ENCODE data around the gene NTN1. TPM values are rescaled to one million over a fixed set of nuclear protein-coding genes. Genes with fewer than 3 reads are reported as not detected.

NTN1 gene
- total RNA-seq, 5 donors from 2014 or later (not counting 1 experiment from before 2014, with no cell fraction given), result 0.07 to 0.15 (median 0.12) TPM; not detected in 1

GRCh38 chr17:9221147-9221921 is 200.0 kb downstream of the NTN1 start:
- POLR2A ChIA-PET, result no interaction called here
- 86% methylated on average over 22 of the region's 25 CpGs for WGBS (ENCODE audit: insufficient coverage)

DNA sequence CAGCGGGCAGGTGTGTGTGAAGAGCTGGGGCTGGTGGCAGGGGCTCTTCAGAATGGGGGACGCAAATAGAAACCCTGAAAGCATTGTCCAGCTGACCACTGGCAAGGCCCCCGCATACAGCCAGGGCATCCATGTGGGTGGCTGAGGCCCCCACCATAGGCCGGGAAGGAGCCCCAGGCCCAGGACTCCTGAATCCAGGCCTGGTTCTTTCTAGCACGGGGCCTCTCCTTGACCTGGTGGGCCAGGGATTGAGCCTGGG is 200.5 kb downstream of the NTN1 start:
- Mint-ChIP-seq H3K27me3 (no peaks in the 10 kb centered on the region), H3K4me3 (no peak overlapping the region), H3K9me3 (peaks cover 0 to 4% (median 3%) of the 10 kb centered on the region in 3 donors), H3K27ac (no peak overlapping the region), H3K4me1 (peaks cover 0 to 3% (median 0%) of the 10 kb centered on the region in 3 donors), H3K36me3 (no peaks in the 10 kb centered on the region)
- H3K4me1 ChIP-seq (ENCODE audit: control insufficient read depth in 1 of 2, extremely low read depth in 1 of 2, insufficient read depth in 2 of 2, low read length in 2 of 2), result peaks cover 0 to 13% of the 10 kb centered on the region in 2 experiments
- 82% methylated on average over 5 of the region's 5 CpGs for WGBS (ENCODE audit: insufficient coverage)
- ChIA-PET POLR2A (no interaction called here), CTCF (no interaction called here)
- ATAC-seq (replicated peaks in 1 of 4) (no peak), DNase-seq (no peak)
- H3K27me3 ChIP-seq (replicated peaks in 1 of 2; ENCODE audit: control insufficient read depth in 2 of 2, extremely low read depth in 1 of 2, insufficient read depth in 2 of 2, low read length in 1 of 2), result peaks cover 0 to 18% of the 10 kb centered on the region in 2 experiments
- no peak overlapping the region for H3K4me3 ChIP-seq (ENCODE audit: control insufficient read depth in 1 of 2, extremely low read depth in 1 of 2, low read length in 1 of 2)
- H3K36me3 ChIP-seq (ENCODE audit: control insufficient read depth in 2 of 2, extremely low read depth in 1 of 2, insufficient read depth in 1 of 2, low read length in 1 of 2), result no peaks in the 10 kb centered on the region
- H3K9me3 ChIP-seq, result no peaks in the 10 kb centered on the region
- no peak overlapping the region for H3K27ac ChIP-seq (ENCODE audit: low read length)

More at GRCh38 chr17:9221147-9221921, 200.0 kb downstream of the NTN1 start:
- Histone ChIP-seq H3K36me3 (ENCODE audit: control insufficient read depth in 2 of 2, extremely low read depth in 1 of 2, insufficient read depth in 1 of 2, low read length in 1 of 2) (no peaks in the 10 kb centered on the region), H3K9me3 (no peaks in the 10 kb centered on the region), H3K4me1 (ENCODE audit: control insufficient read depth in 1 of 2, extremely low read depth in 1 of 2, insufficient read depth in 2 of 2, low read length in 2 of 2) (peaks cover 0 to 7% of the 10 kb centered on the region in 2 experiments), H3K27ac (ENCODE audit: low read length) (no peak overlapping the region), H3K4me3 (ENCODE audit: control insufficient read depth in 1 of 2, extremely low read depth in 1 of 2, low read length in 1 of 2) (no peak overlapping the region), H3K27me3 (replicated peaks in 1 of 2; ENCODE audit: control insufficient read depth in 2 of 2, extremely low read depth in 1 of 2, insufficient read depth in 2 of 2, low read length in 1 of 2) (peaks cover 0 to 21% of the 10 kb centered on the region in 2 experiments)
- H3K36me3 Mint-ChIP-seq, result no peaks in the 10 kb centered on the region
- no peaks in the 10 kb centered on the region for H3K27me3 Mint-ChIP-seq
- H3K27ac Mint-ChIP-seq, result no peak overlapping the region
- H3K4me1 Mint-ChIP-seq, result peaks cover 0 to under 1% (median 0%) of the 10 kb centered on the region in 3 donors
- H3K4me3 Mint-ChIP-seq, result no peak overlapping the region
- no peak for ATAC-seq (replicated peaks in 1 of 4)
- H3K9me3 Mint-ChIP-seq, result peaks cover 0 to 8% (median 4%) of the 10 kb centered on the region in 3 donors
- no peak for DNase-seq
- CTCF ChIA-PET, result no interaction called here

GRCh38 chr17:9223531-9223930 is 202.2 kb downstream of the NTN1 start:
- ATAC-seq (replicated peaks in 1 of 4), result no peak
- Mint-ChIP-seq H3K27ac (no peak overlapping the region), H3K27me3 (no peaks in the 10 kb centered on the region), H3K36me3 (no peaks in the 10 kb centered on the region), H3K4me1 (peaks cover 0 to 3% (median 0%) of the 10 kb centered on the region in 3 donors), H3K4me3 (no peak overlapping the region), H3K9me3 (no peaks in the 10 kb centered on the region)
- POLR2A ChIA-PET, result no interaction called here
- Histone ChIP-seq H3K27me3 (replicated peaks in 1 of 2; ENCODE audit: control insufficient read depth in 2 of 2, extremely low read depth in 1 of 2, insufficient read depth in 2 of 2, low read length in 1 of 2) (peaks cover 0 to 16% of the 10 kb centered on the region in 2 experiments), H3K9me3 (no peaks in the 10 kb centered on the region), H3K4me1 (ENCODE audit: control insufficient read depth in 1 of 2, extremely low read depth in 1 of 2, insufficient read depth in 2 of 2, low read length in 2 of 2) (peaks cover 0 to 14% of the 10 kb centered on the region in 2 experiments), H3K36me3 (ENCODE audit: control insufficient read depth in 2 of 2, extremely low read depth in 1 of 2, insufficient read depth in 1 of 2, low read length in 1 of 2) (no peaks in the 10 kb centered on the region), H3K4me3 (ENCODE audit: control insufficient read depth in 1 of 2, extremely low read depth in 1 of 2, low read length in 1 of 2) (no peak overlapping the region), H3K27ac (ENCODE audit: low read length) (no peak overlapping the region)
- DNase-seq, result no peak
- CTCF ChIA-PET, result no interaction called here
- WGBS (ENCODE audit: insufficient coverage), result 89% methylated on average over 5 of the region's 8 CpGs

DNA sequence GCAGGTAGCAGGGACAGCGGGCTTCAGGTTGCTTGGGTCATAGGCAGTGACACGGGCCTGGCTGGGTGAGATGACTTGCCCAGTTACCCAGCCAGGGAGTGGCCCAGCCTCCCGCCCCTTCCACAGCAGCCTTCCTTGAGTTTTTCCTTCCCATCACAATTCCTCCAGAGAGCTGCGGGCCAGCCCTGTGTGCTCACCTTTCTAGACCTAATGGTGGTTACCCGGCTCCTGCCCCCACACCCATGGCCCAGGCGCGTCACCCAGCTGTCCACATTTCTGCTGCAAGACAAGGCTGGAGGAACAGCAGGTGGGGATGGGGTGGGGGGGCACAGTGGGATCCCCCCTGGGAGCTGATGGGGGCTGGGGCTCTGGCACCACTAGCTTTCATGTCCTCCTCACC is 203.2 kb downstream of the NTN1 start:
- no peaks in the 10 kb centered on the region for H3K27me3 Mint-ChIP-seq

GRCh38 chr17:9225305-9226101 is 204.2 kb downstream of the NTN1 start:
- Mint-ChIP-seq H3K27ac (no peak overlapping the region), H3K36me3 (no peaks in the 10 kb centered on the region), H3K9me3 (no peaks in the 10 kb centered on the region), H3K27me3 (no peaks in the 10 kb centered on the region), H3K4me3 (no peak overlapping the region), H3K4me1 (peaks cover 0 to 3% (median 0%) of the 10 kb centered on the region in 3 donors)
- WGBS (ENCODE audit: insufficient coverage), result 84% methylated on average over 21 of the region's 32 CpGs
- no peak overlapping the region for H3K4me3 ChIP-seq (ENCODE audit: control insufficient read depth in 1 of 2, extremely low read depth in 1 of 2, low read length in 1 of 2)
- peaks cover 0 to 14% of the 10 kb centered on the region in 2 experiments for H3K4me1 ChIP-seq (ENCODE audit: control insufficient read depth in 1 of 2, extremely low read depth in 1 of 2, insufficient read depth in 2 of 2, low read length in 2 of 2)
- no peak overlapping the region for H3K27ac ChIP-seq (ENCODE audit: low read length)
- POLR2A ChIA-PET, result no interaction called here
- CTCF ChIA-PET, result interaction anchor here in 1 of 2 donors (0.7 kb wide), 1 partner anchor 40 kb away, joined by 6 read pairs; no protein-coding TSS in a partner anchor
- H3K27me3 ChIP-seq (replicated peaks in 1 of 2; ENCODE audit: control insufficient read depth in 2 of 2, extremely low read depth in 1 of 2, insufficient read depth in 2 of 2, low read length in 1 of 2), result peaks cover 0 to 6% of the 10 kb centered on the region in 2 experiments
- H3K36me3 ChIP-seq (ENCODE audit: control insufficient read depth in 2 of 2, extremely low read depth in 1 of 2, insufficient read depth in 1 of 2, low read length in 1 of 2), result no peaks in the 10 kb centered on the region
- DNase-seq (no peak), ATAC-seq (replicated peaks in 1 of 4) (no peak)
- no peaks in the 10 kb centered on the region for H3K9me3 ChIP-seq

More for the DNA sequence above, 203.2 kb downstream of the NTN1 start:
- peaks cover 0 to 3% (median 0%) of the 10 kb centered on the region in 3 donors for H3K4me1 Mint-ChIP-seq
- no peak overlapping the region for H3K4me3 Mint-ChIP-seq
- Histone ChIP-seq H3K27ac (ENCODE audit: low read length) (no peak overlapping the region), H3K36me3 (ENCODE audit: control insufficient read depth in 2 of 2, extremely low read depth in 1 of 2, insufficient read depth in 1 of 2, low read length in 1 of 2) (no peaks in the 10 kb centered on the region), H3K27me3 (replicated peaks in 1 of 2; ENCODE audit: control insufficient read depth in 2 of 2, extremely low read depth in 1 of 2, insufficient read depth in 2 of 2, low read length in 1 of 2) (peaks cover 0 to 7% of the 10 kb centered on the region in 2 experiments), H3K4me1 (ENCODE audit: control insufficient read depth in 1 of 2, extremely low read depth in 1 of 2, insufficient read depth in 2 of 2, low read length in 2 of 2) (peaks cover 0 to 14% of the 10 kb centered on the region in 2 experiments), H3K4me3 (ENCODE audit: control insufficient read depth in 1 of 2, extremely low read depth in 1 of 2, low read length in 1 of 2) (no peak overlapping the region), H3K9me3 (no peaks in the 10 kb centered on the region)
- H3K36me3 Mint-ChIP-seq, result no peaks in the 10 kb centered on the region
- WGBS (ENCODE audit: insufficient coverage), result 100% methylated on average over 3 of the region's 7 CpGs
- DNase-seq (no peak), ATAC-seq (replicated peaks in 1 of 4) (no peak)
- CTCF ChIA-PET, result no interaction called here
- POLR2A ChIA-PET, result no interaction called here
- no peak overlapping the region for H3K27ac Mint-ChIP-seq
- no peaks in the 10 kb centered on the region for H3K9me3 Mint-ChIP-seq

GRCh38 chr17:9226130-9226793 is 205.0 kb downstream of the NTN1 start:
- Mint-ChIP-seq H3K36me3 (no peaks in the 10 kb centered on the region), H3K9me3 (no peaks in the 10 kb centered on the region), H3K27ac (no peak overlapping the region), H3K27me3 (peaks cover 0 to 1% of the 10 kb centered on the region in 2 donors), H3K4me1 (peaks cover 0 to 3% (median 0%) of the 10 kb centered on the region in 3 donors), H3K4me3 (no peak overlapping the region)
- ATAC-seq (replicated peaks in 1 of 4) (no peak), DNase-seq (no peak)
- whole genome bisulfite sequencing (ENCODE audit: insufficient coverage), result 65% methylated on average over 16 of the region's 34 CpGs
- Histone ChIP-seq H3K27ac (ENCODE audit: low read length) (no peak overlapping the region), H3K9me3 (no peaks in the 10 kb centered on the region), H3K27me3 (replicated peaks in 1 of 2; ENCODE audit: control insufficient read depth in 2 of 2, extremely low read depth in 1 of 2, insufficient read depth in 2 of 2, low read length in 1 of 2) (peaks cover 0 to 6% of the 10 kb centered on the region in 2 experiments), H3K36me3 (ENCODE audit: control insufficient read depth in 2 of 2, extremely low read depth in 1 of 2, insufficient read depth in 1 of 2, low read length in 1 of 2) (no peaks in the 10 kb centered on the region), H3K4me3 (ENCODE audit: control insufficient read depth in 1 of 2, extremely low read depth in 1 of 2, low read length in 1 of 2) (no peak overlapping the region), H3K4me1 (ENCODE audit: control insufficient read depth in 1 of 2, extremely low read depth in 1 of 2, insufficient read depth in 2 of 2, low read length in 2 of 2) (peaks cover 0 to 14% of the 10 kb centered on the region in 2 experiments)
- ChIA-PET POLR2A (no interaction called here), CTCF (no interaction called here)

Data from T-cell (primary cell).